ENCODE data around the gene CHAT. TPM values are rescaled to one million over a fixed set of nuclear protein-coding genes. Genes with fewer than 3 reads are reported as not detected.
"Not testable (repeated sequence)": the region's sequence is repeated elsewhere in the genome, so short reads cannot be mapped to it uniquely, and the experiment has no call there.

CHAT gene
- polyA plus RNA-seq, 3 donors from 2014 or later = not detected

DNA sequence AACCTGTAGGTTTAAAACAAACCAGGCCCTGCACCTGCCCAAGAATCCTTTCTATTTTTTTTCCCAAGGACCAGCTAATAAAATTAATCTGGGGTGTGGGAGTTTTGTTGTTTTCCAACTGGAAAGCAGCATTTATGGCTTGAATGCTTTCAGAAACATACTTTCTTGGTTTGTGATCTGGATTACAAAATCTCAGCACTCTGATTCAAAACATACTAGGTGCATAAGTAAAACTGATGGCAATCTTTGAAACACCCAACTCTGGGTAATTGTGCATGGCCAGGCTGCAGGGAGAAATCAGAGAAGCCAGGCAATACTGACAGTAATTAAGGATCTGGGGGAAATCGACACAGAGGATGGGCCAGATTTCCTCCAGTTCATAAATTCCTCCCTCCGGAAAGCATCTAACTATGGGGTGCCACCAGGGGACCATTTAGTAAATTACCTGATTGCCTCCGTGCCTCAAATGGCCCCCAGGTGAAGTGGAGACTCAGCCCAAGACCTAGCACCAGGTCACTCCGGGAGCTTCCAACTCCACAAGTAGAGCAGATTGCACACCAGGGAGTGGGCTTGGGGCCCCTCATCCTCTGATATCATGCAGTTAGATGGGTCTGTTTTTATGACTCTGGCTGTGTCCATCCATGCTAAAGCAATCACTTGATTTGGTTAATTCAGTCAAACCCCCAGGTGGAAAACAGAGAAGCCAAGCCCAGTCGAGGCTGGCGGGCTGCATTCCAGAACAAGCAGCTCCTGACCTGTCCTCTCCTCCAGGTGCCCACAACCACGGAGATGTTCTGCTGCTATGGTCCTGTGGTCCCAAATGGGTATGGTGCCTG is 50.4 kb downstream of the CHAT start:
- Mint-ChIP-seq H3K9me3 (peaks cover 0 to 3% (median 1%) of the 10 kb centered on the region in 6 donors), H3K4me1 (no peaks in the 10 kb centered on the region), H3K27me3 (ENCODE audit: low read depth in 3 of 3) (peaks cover 2 to 16% (median 3%) of the 10 kb centered on the region in 3 donors), H3K27ac (no peak overlapping the region), H3K4me3 (no peak overlapping the region), H3K36me3 (peaks cover 0 to under 1% (median 0%) of the 10 kb centered on the region in 3 donors)
- DNase-seq = no peak

DNA sequence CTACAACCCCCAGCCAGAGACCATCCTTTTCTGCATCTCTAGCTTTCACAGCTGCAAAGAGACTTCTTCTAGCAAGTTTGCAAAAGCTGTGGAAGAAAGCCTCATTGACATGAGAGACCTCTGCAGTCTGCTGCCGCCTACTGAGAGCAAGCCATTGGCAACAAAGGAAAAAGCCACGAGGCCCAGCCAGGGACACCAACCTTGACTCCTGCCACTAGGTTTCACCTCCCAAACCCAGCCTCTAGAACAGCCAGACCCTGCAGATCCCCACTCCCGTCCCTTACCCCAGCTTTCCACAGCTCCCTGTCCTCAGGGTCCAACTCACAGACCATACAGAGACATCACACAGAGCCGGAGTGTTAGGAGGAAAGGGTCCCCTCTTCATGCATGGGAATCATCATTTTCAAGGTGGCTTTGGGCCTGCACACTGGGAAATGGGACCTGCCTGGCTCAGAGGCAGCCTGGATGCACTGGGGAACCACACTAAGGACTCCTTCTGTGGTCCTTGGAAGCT is 51.1 kb downstream of the CHAT start:
- no peaks in the 10 kb centered on the region for H3K36me3 Mint-ChIP-seq
- H3K4me1 Mint-ChIP-seq = no peaks in the 10 kb centered on the region
- peaks cover 2 to 16% (median 3%) of the 10 kb centered on the region in 3 donors for H3K27me3 Mint-ChIP-seq (ENCODE audit: low read depth in 3 of 3)
- DNase-seq = no peak
- H3K27ac Mint-ChIP-seq = no peak overlapping the region
- H3K9me3 Mint-ChIP-seq = no peaks in the 10 kb centered on the region
- no peak overlapping the region for H3K4me3 Mint-ChIP-seq

DNA sequence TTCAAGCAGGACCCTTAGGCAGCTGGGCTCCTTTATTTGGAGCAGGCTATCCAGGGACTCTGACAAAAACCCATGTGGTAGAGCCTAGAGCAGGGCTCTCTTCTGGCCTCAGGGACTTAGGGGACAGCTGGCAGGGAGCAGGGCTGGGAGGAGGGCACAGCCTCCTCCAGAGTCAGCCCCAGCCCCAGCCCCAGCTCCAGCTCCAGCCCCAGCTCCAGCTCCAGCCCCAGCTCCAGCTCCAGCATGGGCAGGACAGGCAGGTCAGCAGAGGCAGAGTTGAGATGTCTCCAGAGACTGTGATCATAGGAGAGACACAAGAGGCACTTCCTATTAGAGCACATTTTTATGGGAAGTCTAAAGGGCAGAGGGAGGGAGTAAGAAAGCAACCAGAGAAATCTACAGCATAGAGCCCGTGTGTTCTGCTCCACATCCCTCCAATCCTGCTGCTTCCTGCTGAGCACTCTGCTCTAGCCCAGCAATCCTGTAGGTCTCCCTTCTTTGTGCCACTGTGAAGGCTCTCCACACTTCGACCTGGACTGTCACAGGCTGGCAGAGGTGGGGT is 52.3 kb downstream of the CHAT start:
- no peak overlapping the region for H3K27ac Mint-ChIP-seq
- H3K36me3 Mint-ChIP-seq = no peaks in the 10 kb centered on the region
- no peaks in the 10 kb centered on the region for H3K4me1 Mint-ChIP-seq
- peaks cover 0 to under 1% (median 0%) of the 10 kb centered on the region in 6 donors for H3K9me3 Mint-ChIP-seq
- H3K4me3 Mint-ChIP-seq = no peak overlapping the region
- H3K27me3 Mint-ChIP-seq (ENCODE audit: low read depth in 3 of 3) = peaks cover 2 to 16% (median 3%) of the 10 kb centered on the region in 3 donors
- no peak for DNase-seq

DNA sequence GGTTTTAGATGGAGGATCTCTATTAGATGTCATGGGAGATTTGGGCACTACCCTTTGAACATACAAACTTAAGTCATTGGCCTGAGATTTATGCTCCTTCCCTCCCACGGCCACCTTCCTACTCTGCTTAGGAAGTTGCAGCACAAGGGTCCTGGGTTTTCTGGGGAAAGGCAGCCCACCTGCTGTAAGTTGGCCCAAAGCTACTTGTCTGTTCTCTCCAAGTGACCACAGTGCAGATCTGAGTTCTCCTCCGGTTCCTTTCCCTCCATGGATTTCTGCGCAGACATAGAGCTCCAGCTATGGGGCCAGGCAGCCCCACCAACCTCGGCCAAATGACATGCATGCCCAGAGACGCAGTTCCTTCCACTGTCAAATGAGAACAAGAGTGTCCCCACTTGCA is 52.8 kb downstream of the CHAT start:
- no peak overlapping the region for H3K4me3 Mint-ChIP-seq
- DNase-seq = no peak
- peaks cover 2 to 18% (median 3%) of the 10 kb centered on the region in 3 donors for H3K27me3 Mint-ChIP-seq (ENCODE audit: low read depth in 3 of 3)
- H3K4me1 Mint-ChIP-seq = no peaks in the 10 kb centered on the region
- H3K27ac Mint-ChIP-seq = no peak overlapping the region
- H3K9me3 Mint-ChIP-seq = peaks cover 0 to 3% (median 0%) of the 10 kb centered on the region in 6 donors
- no peaks in the 10 kb centered on the region for H3K36me3 Mint-ChIP-seq

DNA sequence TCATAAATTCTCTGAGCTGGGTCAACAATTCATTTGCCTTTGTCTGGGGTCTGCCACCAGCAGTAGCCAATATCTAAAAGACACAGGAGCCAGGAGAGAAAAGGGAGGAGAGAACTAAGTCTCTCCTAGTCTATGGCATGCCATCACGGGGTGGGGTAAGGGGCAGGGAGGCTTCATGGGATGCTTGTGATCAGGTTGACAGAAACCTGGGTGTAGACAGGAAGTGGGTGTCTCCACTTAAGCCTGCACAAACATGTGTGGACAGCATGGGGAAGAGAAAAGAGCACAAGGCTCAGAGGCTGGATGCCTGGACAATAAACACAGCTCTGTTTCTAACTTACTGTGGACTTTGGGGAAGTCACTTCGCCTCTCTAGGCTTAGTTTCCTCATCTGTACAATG is 54.2 kb downstream of the CHAT start:
- DNase-seq = no peak
- Mint-ChIP-seq H3K27ac (no peak overlapping the region), H3K4me1 (no peaks in the 10 kb centered on the region), H3K9me3 (peaks cover 0 to 3% (median 0%) of the 10 kb centered on the region in 6 donors), H3K36me3 (no peaks in the 10 kb centered on the region), H3K4me3 (no peak overlapping the region), H3K27me3 (ENCODE audit: low read depth in 3 of 3) (peaks cover 3 to 14% (median 9%) of the 10 kb centered on the region in 3 donors)

DNA sequence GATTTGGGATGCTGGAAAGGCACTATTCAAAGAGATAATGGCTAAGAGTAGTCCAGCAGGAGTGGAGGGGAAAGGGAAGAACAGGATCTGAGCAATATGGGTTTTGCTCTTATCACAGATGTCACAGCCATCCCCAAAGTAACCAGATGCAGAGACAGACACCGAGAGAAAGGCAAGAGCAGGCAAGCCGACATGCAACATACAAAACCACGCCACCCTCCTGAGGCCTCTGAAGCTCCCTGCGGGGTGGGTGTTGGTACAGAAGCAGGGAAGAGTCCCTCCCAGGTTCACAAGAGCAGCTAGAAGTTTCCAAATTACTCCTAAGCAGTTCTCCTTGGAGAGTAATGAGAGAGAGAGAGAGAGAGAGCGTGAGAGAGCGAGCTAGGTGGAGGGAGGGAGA is 54.8 kb downstream of the CHAT start:
- no peaks in the 10 kb centered on the region for H3K36me3 Mint-ChIP-seq
- no peak overlapping the region for H3K4me3 Mint-ChIP-seq
- H3K27me3 Mint-ChIP-seq (ENCODE audit: low read depth in 3 of 3) = peaks cover 3 to 16% (median 11%) of the 10 kb centered on the region in 3 donors
- peaks cover 0 to 3% (median 1%) of the 10 kb centered on the region in 6 donors for H3K9me3 Mint-ChIP-seq
- no peak overlapping the region for H3K27ac Mint-ChIP-seq
- no peaks in the 10 kb centered on the region for H3K4me1 Mint-ChIP-seq
- DNase-seq = no peak

DNA sequence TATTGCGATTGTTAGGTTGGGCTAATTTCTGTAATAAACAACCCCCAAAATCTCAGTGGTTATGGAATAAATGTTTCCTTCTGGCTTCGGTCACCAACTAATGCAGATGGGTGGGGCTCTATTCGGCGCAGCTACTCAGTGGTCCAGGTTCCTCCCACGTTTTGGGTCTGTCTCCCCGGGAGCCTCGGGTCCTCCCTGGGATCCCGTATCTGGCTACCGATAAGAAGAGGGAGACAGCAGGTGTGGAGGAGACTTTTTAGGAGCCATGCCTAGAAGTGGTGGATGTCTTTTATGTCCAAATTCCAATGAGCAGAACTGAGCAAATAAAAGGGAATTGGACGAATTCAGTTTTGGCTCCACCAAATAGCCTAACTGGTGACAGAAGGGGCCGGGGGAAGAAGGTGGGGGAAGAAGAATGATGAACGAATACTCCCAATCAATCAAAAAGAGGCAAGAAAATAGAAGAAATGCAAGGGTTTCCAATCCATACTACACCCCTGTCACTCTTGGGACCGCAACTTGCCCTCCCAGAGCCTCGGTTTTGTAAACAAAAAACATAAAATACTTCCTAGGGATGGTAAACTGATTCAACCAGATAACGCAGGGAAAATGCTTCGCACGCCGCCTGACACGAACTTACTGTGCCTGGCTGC is 65.1 kb downstream of the CHAT start:
- Mint-ChIP-seq H3K27ac (no peak overlapping the region), H3K9me3 (peaks cover 3 to 48% (median 12%) of the 10 kb centered on the region in 6 donors), H3K4me1 (peaks cover 5 to 10% of the 10 kb centered on the region in 2 donors), H3K27me3 (ENCODE audit: low read depth in 3 of 3) (peaks cover 0 to 28% (median 1%) of the 10 kb centered on the region in 3 donors), H3K36me3 (no peaks in the 10 kb centered on the region), H3K4me3 (peak overlapping the region in 4 of 5 donors; percentile 3 to 66 (median 6))
- no peak for DNase-seq

DNA sequence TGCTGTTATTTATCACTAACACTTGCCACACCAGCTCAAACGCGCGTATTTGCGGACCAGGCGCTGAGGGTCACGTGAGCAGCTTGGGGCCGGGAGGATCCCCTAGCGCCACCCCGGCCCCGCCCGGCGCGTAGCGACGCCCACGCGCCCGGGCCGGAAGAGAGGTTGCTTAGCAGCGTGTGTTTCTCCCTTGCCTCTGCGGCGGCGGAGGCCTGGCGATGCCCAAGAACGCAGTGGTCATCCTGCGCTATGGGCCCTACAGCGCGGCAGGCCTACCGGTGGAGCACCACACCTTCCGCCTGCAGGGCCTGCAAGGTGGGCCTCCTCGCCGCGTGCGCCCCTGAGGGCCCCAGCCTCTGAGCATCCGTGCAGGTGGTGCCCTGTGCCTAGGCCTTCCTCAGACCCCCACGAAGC is 65.7 kb downstream of the CHAT start, which contains the start of gene C10orf53:
TSS of gene C10orf53 (plus strand) at position 172 of the 414 bp plus-strand sequence. CDS start at position 219, 47 bp downstream.
- H3K27ac Mint-ChIP-seq = no peak within 1 kb of the TSS
- peak within 1 kb of the TSS in 4 of 5 donors; percentile 3 to 66 (median 6) for H3K4me3 Mint-ChIP-seq
- DNase-seq = peak in 2 of 3 donors; percentile 7 to 14
- peaks cover 5 to 48% (median 12%) of the 10 kb centered on the region in 6 donors for H3K9me3 Mint-ChIP-seq
- H3K36me3 Mint-ChIP-seq = no peaks in the 10 kb centered on the region
- peaks cover 0 to 31% (median 1%) of the 10 kb centered on the region in 3 donors for H3K27me3 Mint-ChIP-seq (ENCODE audit: low read depth in 3 of 3)
- peaks cover 5 to 10% of the 10 kb centered on the region in 2 donors for H3K4me1 Mint-ChIP-seq

DNA sequence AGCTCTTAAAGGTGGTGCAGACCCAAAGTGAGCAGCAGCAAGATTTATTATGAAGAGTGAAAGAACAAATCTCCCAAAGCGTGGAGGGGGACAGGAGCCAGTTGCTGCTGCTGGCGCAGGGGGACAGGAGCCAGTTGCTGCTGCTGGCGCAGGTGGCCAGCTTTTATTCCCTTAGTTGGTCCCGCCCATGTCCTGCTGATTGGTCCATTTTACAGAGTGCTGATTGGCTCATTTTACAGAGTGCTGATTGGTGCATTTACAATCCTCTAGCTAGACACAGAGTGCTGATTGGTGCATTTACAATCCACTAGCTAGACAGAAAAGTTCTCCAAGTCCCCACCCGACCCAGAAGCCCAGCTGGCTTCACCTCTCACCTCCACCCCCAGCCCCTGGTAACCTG is 68.6 kb downstream of the CHAT start:
- not testable (repeated sequence) for DNase-seq, H3K4me3 Mint-ChIP-seq, H3K27ac Mint-ChIP-seq, H3K36me3 Mint-ChIP-seq
- Mint-ChIP-seq H3K9me3 (peaks cover 5 to 50% (median 18%) of the 10 kb centered on the region in 6 donors), H3K27me3 (ENCODE audit: low read depth in 3 of 3) (peaks cover 0 to 27% (median 10%) of the 10 kb centered on the region in 3 donors), H3K4me1 (peaks cover 5 to 10% of the 10 kb centered on the region in 2 donors)

DNA sequence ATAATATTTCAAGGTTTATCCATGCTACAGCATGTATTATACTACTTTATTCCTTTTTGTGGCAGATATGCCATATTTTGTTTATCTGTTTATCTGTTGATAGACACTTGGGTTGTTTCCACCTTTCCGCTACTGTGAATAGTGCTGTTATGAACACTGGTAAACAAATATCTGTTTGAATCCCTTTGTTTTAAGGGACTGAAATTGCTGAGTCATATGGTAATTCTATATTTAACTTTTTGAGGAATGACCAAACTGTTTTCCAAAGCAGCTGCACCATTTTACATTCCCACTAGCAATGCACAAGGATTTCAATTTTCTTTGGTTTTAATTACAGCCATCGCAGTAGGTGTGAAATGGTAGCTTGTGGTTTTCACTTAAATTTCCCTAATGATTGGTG is 69.0 kb downstream of the CHAT start:
- Mint-ChIP-seq H3K9me3 (peaks cover 5 to 52% (median 19%) of the 10 kb centered on the region in 6 donors), H3K27ac (no peak overlapping the region), H3K36me3 (peaks cover 0 to 3% (median 0%) of the 10 kb centered on the region in 3 donors)

DNA sequence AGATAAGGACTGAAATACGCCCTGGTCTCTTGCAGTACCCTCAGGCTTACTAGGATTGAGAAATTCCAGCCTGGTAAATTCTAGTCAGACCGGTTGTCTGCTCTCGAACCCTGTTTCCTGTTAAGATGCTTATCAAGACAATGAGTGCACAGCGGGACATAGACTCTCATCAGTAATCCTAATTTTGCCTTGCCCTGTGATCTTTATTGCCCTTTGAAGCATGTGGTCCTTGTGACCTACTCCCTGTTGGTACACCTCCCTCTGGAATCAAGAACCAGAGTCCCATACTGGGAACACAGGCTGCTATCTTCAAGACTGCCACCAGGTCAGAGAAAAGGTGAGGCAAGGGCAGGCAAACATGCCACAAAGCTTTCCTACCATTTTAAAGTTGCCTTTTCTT is 72.8 kb downstream of the CHAT start:
- Mint-ChIP-seq H3K27me3 (ENCODE audit: low read depth in 3 of 3) (peaks cover 16 to 24% (median 20%) of the 10 kb centered on the region in 3 donors), H3K9me3 (peaks cover 5 to 35% (median 19%) of the 10 kb centered on the region in 6 donors), H3K27ac (no peak overlapping the region), H3K36me3 (peaks cover 0 to 4% (median 0%) of the 10 kb centered on the region in 3 donors), H3K4me3 (no peak overlapping the region), H3K4me1 (no peaks in the 10 kb centered on the region)
- no peak for DNase-seq

More for the DNA sequence above, 69.0 kb downstream of the CHAT start:
- Mint-ChIP-seq H3K4me1 (peaks cover 5 to 10% of the 10 kb centered on the region in 2 donors), H3K4me3 (no peak overlapping the region), H3K27me3 (ENCODE audit: low read depth in 3 of 3) (peaks cover 4 to 29% (median 11%) of the 10 kb centered on the region in 3 donors)
- DNase-seq = no peak

DNA sequence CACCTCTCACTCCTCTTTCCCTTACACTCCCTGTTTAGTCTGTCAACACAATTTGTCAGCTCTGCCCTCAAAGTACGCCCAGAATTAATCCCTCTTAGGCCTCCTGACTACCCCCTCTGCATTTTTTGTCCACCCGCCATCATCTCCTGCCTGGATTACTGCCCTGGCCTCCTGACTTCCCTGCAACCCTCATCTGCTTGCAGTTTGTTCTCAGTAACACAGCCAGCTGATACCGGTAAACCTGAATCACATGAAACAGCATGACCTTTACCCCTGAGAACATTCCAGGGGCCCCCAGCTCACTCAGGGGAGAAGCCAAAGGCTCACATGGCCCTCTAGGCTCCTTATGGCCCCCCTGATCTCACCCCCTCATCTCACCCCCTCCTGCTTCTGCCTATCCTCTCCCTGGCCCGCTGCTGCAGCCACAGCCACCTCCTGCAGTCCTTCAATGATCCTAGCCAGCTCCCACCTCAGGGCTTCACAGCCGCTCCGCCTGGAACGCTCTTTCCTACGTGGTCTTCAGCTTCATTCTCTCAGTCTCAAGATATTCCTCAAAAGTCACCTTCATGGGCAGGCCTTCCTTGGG is 74.5 kb downstream of the CHAT start:
- Mint-ChIP-seq H3K4me1 (no peaks in the 10 kb centered on the region), H3K36me3 (peaks cover 0 to 4% (median 0%) of the 10 kb centered on the region in 3 donors), H3K4me3 (no peak overlapping the region), H3K9me3 (peaks cover 5 to 28% (median 16%) of the 10 kb centered on the region in 6 donors), H3K27ac (peak overlapping the region in 1 of 6 donors; percentile 9), H3K27me3 (ENCODE audit: low read depth in 3 of 3) (peaks cover 14 to 26% (median 24%) of the 10 kb centered on the region in 3 donors)
- no peak for DNase-seq

DNA sequence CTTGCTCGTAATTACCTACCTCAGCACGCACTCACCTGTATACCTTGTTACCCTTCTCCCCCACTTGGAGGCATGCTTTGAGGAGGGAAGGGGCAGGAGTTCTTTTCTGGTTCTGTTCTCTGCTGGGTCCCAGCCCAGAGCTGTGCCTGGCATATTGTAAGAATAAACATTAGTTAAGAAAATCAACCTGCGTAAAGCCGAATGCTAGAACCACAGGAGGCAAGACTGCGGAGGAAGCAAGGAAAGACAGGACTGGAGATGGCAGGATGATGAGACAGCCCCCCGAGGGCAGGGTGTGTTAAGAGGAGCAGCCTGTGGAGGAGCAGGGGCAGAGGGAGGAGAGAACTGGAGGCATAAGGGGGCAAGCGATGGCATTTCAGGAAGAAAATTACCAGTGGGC is 75.1 kb downstream of the CHAT start:
- H3K4me3 Mint-ChIP-seq = no peak overlapping the region
- H3K27me3 Mint-ChIP-seq (ENCODE audit: low read depth in 3 of 3) = peaks cover 12 to 27% (median 25%) of the 10 kb centered on the region in 3 donors
- peaks cover 3 to 28% (median 16%) of the 10 kb centered on the region in 6 donors for H3K9me3 Mint-ChIP-seq
- H3K36me3 Mint-ChIP-seq = peaks cover 0 to 4% (median 0%) of the 10 kb centered on the region in 3 donors
- H3K27ac Mint-ChIP-seq = no peak overlapping the region
- no peak for DNase-seq
- H3K4me1 Mint-ChIP-seq = no peaks in the 10 kb centered on the region
